HG02623 (cell line): ENCODE data around the gene ARRDC4.

ENCODE experiments used
- ATAC-seq: cut with Tn5 transposase; IDR thresholded peaks from one replicate; pipeline ENCODE4 v1.9.1; 2021; ENCODE audit warnings: moderate library complexity; ENCODE audit not compliant: unreplicated experiment

ARRDC4 gene

GRCh38 chr15:97960364-97961066, at the start of gene ARRDC4:
Gene ARRDC4, plus strand, starts transcription at chr15:97960703. Its CDS starts 159 bp downstream, at chr15:97960862.
- ATAC-seq, result peak; percentile 55

GRCh38 chr15:97914711-97915110, 45.8 kb upstream of the ARRDC4 start:
- ATAC-seq, result no peak

- ATAC-seq, result no peak
Measured at GRCh38 chr15:97915261-97915660, 45.2 kb upstream of the ARRDC4 start.

- ATAC-seq, result no peak
Measured at GRCh38 chr15:97921296-97921865, 39.1 kb upstream of the ARRDC4 start.

- no peak for ATAC-seq
Measured at GRCh38 chr15:97929456-97930229, 30.9 kb upstream of the ARRDC4 start.

- ATAC-seq, result no peak
Measured at GRCh38 chr15:97930230-97930629, 30.3 kb upstream of the ARRDC4 start.

- no peak for ATAC-seq
Measured at GRCh38 chr15:97931314-97931713, 29.2 kb upstream of the ARRDC4 start.

GRCh38 chr15:97933589-97933988, 26.9 kb upstream of the ARRDC4 start:
- no peak for ATAC-seq

- ATAC-seq, result no peak
Measured at GRCh38 chr15:97940993-97941392, 19.5 kb upstream of the ARRDC4 start.

- no peak for ATAC-seq
Measured at GRCh38 chr15:97941572-97941971, 18.9 kb upstream of the ARRDC4 start.

GRCh38 chr15:97944724-97945123, 15.8 kb upstream of the ARRDC4 start:
- ATAC-seq, result no peak

GRCh38 chr15:97947465-97948260, 12.8 kb upstream of the ARRDC4 start:
- ATAC-seq, result no peak

- no peak for ATAC-seq
Measured at GRCh38 chr15:97953254-97953653, 7.2 kb upstream of the ARRDC4 start.

- ATAC-seq, result no peak
Measured at GRCh38 chr15:97953748-97954147, 6.8 kb upstream of the ARRDC4 start.

GRCh38 chr15:97955035-97955434, 5.5 kb upstream of the ARRDC4 start:
- ATAC-seq, result no peak

GRCh38 chr15:97955529-97955928, 5.0 kb upstream of the ARRDC4 start:
- no peak for ATAC-seq

- ATAC-seq, result no peak
Measured at GRCh38 chr15:97959724-97960363, 659 bp upstream of the ARRDC4 start.

- ATAC-seq, result no peak
Measured at GRCh38 chr15:97961067-97961954, 808 bp downstream of the ARRDC4 start.

- no peak for ATAC-seq
Measured at GRCh38 chr15:97962263-97962662, 1.8 kb downstream of the ARRDC4 start.

GRCh38 chr15:97963779-97964178, 3.3 kb downstream of the ARRDC4 start:
- no peak for ATAC-seq
